Mesendoderm (in vitro differentiated cells): ENCODE data around the gene PDE11A.
A peak's percentile ranks its signal among the peaks of the same experiment; 100 is the strongest.

Experiments used
- DNase-seq: peaks from one replicate; pipeline ENCODE4 v3.0.0; 2013
- H2AK5ac ChIP-seq: 2 replicates; pipeline ENCODE4 v1.6.1; 2013; ENCODE audit warnings: low read length, inconsistent platforms
- H2BK120ac ChIP-seq: 2 replicates; pipeline ENCODE4 v1.6.1; 2013; ENCODE audit warnings: low read depth, mild to moderate bottlenecking, low read length, moderate library complexity, mixed read lengths
- H2BK15ac ChIP-seq: replicated peaks from 2 replicates; pipeline ENCODE4 v1.6.1; 2013; ENCODE audit warnings: low read depth, mild to moderate bottlenecking, moderate library complexity
- H2BK5ac ChIP-seq: 2 replicates; pipeline ENCODE4 v1.6.1; 2013; ENCODE audit warnings: low read length, inconsistent platforms
- H3K18ac ChIP-seq: 2 replicates; pipeline ENCODE4 v1.6.1; 2013; ENCODE audit warnings: mild to moderate bottlenecking, low read length, mixed read lengths
- H3K23ac ChIP-seq: one replicate; pipeline ENCODE4 v1.6.1; 2013; ENCODE audit warnings: low read length
- H3K27ac ChIP-seq: 2 replicates; pipeline ENCODE4 v1.5.1; 2013; ENCODE audit warnings: low read depth, mild to moderate bottlenecking, inconsistent platforms, low read length, moderate library complexity
- H3K27me3 ChIP-seq: 2 replicates; pipeline ENCODE4 v1.6.1; 2013; ENCODE audit warnings: low read length, control low read depth, mild to moderate bottlenecking, inconsistent platforms; ENCODE audit not compliant: insufficient read depth, poor library complexity
- H3K36me3 ChIP-seq: 2 replicates; pipeline ENCODE4 v1.6.1; 2013; ENCODE audit warnings: low read length, inconsistent platforms; ENCODE audit not compliant: control insufficient read depth, insufficient read depth
- H3K4ac ChIP-seq: one replicate; pipeline ENCODE4 v1.6.1; 2013; ENCODE audit warnings: low read depth, mild to moderate bottlenecking, low read length, moderate library complexity
- H3K4me1 ChIP-seq: 2 replicates; pipeline ENCODE4 v1.6.1; 2013; ENCODE audit warnings: low read depth, low read length, inconsistent platforms; ENCODE audit not compliant: control insufficient read depth
- H3K4me2 ChIP-seq: 2 replicates; pipeline ENCODE4 v1.6.1; 2013; ENCODE audit warnings: low read length
- H3K4me3 ChIP-seq: 2 replicates; pipeline ENCODE4 v1.5.1; 2013; ENCODE audit warnings: mild to moderate bottlenecking, low read length
- H3K56ac ChIP-seq: one replicate; pipeline ENCODE4 v1.6.1; 2013; ENCODE audit warnings: low read length
- H3K79me1 ChIP-seq: 2 replicates; pipeline ENCODE4 v1.6.1; 2013; ENCODE audit warnings: low read length, inconsistent platforms
- H3K79me2 ChIP-seq: 2 replicates; pipeline ENCODE4 v1.6.1; 2013; ENCODE audit warnings: mild to moderate bottlenecking, low read length; ENCODE audit not compliant: control insufficient read depth, insufficient read depth
- H3K9ac ChIP-seq: 2 replicates; pipeline ENCODE4 v1.6.1; 2013; ENCODE audit warnings: low read length, inconsistent platforms
- H4K5ac ChIP-seq: one replicate; pipeline ENCODE4 v1.6.1; 2013; ENCODE audit warnings: low read length
- H4K8ac ChIP-seq: one replicate; pipeline ENCODE4 v1.6.1; 2013; ENCODE audit warnings: low read depth, mild to moderate bottlenecking, control low read depth, low read length, moderate library complexity
- WGBS: extraction: QIAGEN DNeasy Blood & Tissue Kit; methylation state at CpG from one replicate; pipeline ENCODE4 v1.1.7; 2013; ENCODE audit warnings: low lambda C conversion rate, missing lambda C conversion rate; ENCODE audit not compliant: insufficient coverage; ENCODE audit errors: extremely low coverage; 5-methylcytosine and 5-hydroxymethylcytosine counted together

PDE11A gene

GRCh38 chr2:177745531-177745930 is 327.0 kb downstream of the PDE11A start:
- Histone ChIP-seq H3K27me3 (no peaks in the 10 kb centered on the region), H2BK5ac (no peak overlapping the region)
- WGBS: no CpG with 5 or more reads among the region's 1 CpG

GRCh38 chr2:177742851-177743250 is 329.7 kb downstream of the PDE11A start:
- no peaks in the 10 kb centered on the region for H3K4me1 ChIP-seq
- no peaks in the 10 kb centered on the region for H3K79me1 ChIP-seq
- DNase-seq: no peak
- H3K79me2 ChIP-seq: no peaks in the 10 kb centered on the region
- no peak overlapping the region for H3K18ac ChIP-seq
- no peak overlapping the region for H2BK5ac ChIP-seq
- H4K8ac ChIP-seq: no peak overlapping the region
- H3K27me3 ChIP-seq: peaks cover 2% of the 10 kb centered on the region
- H3K56ac ChIP-seq: no peak overlapping the region
- H3K4ac ChIP-seq: no peak overlapping the region
- no peak overlapping the region for H3K4me2 ChIP-seq
- no CpG with 5 or more reads among the region's 3 CpGs for WGBS
- no peak overlapping the region for H4K5ac ChIP-seq
- H3K23ac ChIP-seq: no peak overlapping the region
- no peak overlapping the region for H2AK5ac ChIP-seq
- H3K36me3 ChIP-seq: no peaks in the 10 kb centered on the region
- no peak overlapping the region for H3K27ac ChIP-seq
- H2BK15ac ChIP-seq: no peak overlapping the region
- no peak overlapping the region for H3K9ac ChIP-seq
- no peak overlapping the region for H2BK120ac ChIP-seq
- H3K4me3 ChIP-seq: no peak overlapping the region

More at GRCh38 chr2:177745531-177745930, 327.0 kb downstream of the PDE11A start:
- no peak overlapping the region for H2BK15ac ChIP-seq
- no peak overlapping the region for H3K4me3 ChIP-seq
- no peak overlapping the region for H2AK5ac ChIP-seq
- no peaks in the 10 kb centered on the region for H3K79me2 ChIP-seq
- H3K56ac ChIP-seq: no peak overlapping the region
- no peaks in the 10 kb centered on the region for H3K36me3 ChIP-seq
- H4K5ac ChIP-seq: no peak overlapping the region
- DNase-seq: no peak
- no peak overlapping the region for H3K4ac ChIP-seq
- H3K79me1 ChIP-seq: no peaks in the 10 kb centered on the region
- no peak overlapping the region for H3K23ac ChIP-seq
- H3K4me1 ChIP-seq: no peaks in the 10 kb centered on the region
- no peak overlapping the region for H3K9ac ChIP-seq
- H3K27ac ChIP-seq: no peak overlapping the region
- no peak overlapping the region for H3K4me2 ChIP-seq
- no peak overlapping the region for H2BK120ac ChIP-seq
- H3K18ac ChIP-seq: no peak overlapping the region
- no peak overlapping the region for H4K8ac ChIP-seq

DNA sequence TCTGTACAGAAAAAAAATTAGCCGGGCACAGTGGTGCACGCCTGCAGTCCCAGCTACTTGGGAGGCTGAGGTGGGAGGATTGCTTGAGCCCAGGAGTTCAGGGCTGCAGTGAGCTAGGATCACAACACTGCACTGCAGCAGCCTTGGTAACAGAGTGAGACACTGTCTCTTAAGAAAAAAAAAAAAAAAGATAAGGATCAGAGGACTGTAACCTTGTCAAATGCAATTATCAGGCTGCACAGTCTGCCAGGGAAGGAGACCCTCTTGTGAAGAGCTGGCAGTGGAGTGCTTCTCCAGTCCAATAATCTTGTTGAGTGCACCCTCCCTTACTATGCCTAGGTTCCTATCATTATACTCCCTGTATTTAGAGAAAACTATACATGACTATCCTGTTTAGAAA is 330.7 kb downstream of the PDE11A start:
- H3K27ac ChIP-seq: no peak overlapping the region
- H3K18ac ChIP-seq: no peak overlapping the region
- H2AK5ac ChIP-seq: no peak overlapping the region
- no peak overlapping the region for H3K4me2 ChIP-seq
- no peak for DNase-seq
- no peak overlapping the region for H2BK5ac ChIP-seq
- no peak overlapping the region for H3K56ac ChIP-seq
- H2BK15ac ChIP-seq: no peak overlapping the region
- H3K23ac ChIP-seq: no peak overlapping the region
- H4K8ac ChIP-seq: no peak overlapping the region
- no peak overlapping the region for H4K5ac ChIP-seq
- H3K4me1 ChIP-seq: no peaks in the 10 kb centered on the region
- WGBS: no CpG with 5 or more reads among the region's 2 CpGs
- no peaks in the 10 kb centered on the region for H3K36me3 ChIP-seq
- H2BK120ac ChIP-seq: no peak overlapping the region
- H3K79me1 ChIP-seq: no peaks in the 10 kb centered on the region
- no peak overlapping the region for H3K9ac ChIP-seq
- H3K27me3 ChIP-seq: peaks cover 2% of the 10 kb centered on the region
- no peaks in the 10 kb centered on the region for H3K79me2 ChIP-seq
- H3K4me3 ChIP-seq: no peak overlapping the region
- H3K4ac ChIP-seq: no peak overlapping the region

DNA sequence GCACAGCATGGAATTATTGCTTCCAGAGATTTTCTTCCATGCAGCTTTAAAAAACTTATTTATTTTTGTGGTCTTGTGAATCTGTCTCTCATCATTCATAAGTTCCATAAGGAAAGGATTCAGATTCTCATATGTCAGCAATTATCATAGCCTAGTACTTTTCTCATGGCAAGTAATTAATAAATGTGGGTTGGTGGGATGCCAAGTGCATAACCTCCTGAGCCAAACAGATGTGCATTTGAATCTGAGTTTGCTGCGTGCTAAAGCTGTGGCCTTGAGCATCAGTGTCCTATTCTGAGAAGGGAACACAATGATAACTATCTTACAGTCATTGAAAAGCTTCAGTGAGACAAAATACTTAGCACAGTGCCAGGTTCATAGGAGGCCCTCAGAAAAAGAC is 331.9 kb downstream of the PDE11A start:
- H3K4me1 ChIP-seq: no peaks in the 10 kb centered on the region

GRCh38 chr2:177738461-177739235 is 333.9 kb downstream of the PDE11A start:
- Histone ChIP-seq H3K4me3 (no peak overlapping the region), H3K27me3 (peaks cover 4% of the 10 kb centered on the region), H3K4ac (no peak overlapping the region), H2AK5ac (no peak overlapping the region), H4K8ac (no peak overlapping the region), H3K9ac (no peak overlapping the region), H3K4me2 (no peak overlapping the region), H2BK15ac (no peak overlapping the region), H4K5ac (no peak overlapping the region), H3K56ac (no peak overlapping the region), H3K23ac (no peak overlapping the region), H2BK120ac (no peak overlapping the region), H2BK5ac (no peak overlapping the region), H3K4me1 (no peaks in the 10 kb centered on the region), H3K27ac (no peak overlapping the region), H3K79me2 (no peaks in the 10 kb centered on the region), H3K18ac (no peak overlapping the region), H3K79me1 (no peaks in the 10 kb centered on the region), H3K36me3 (no peaks in the 10 kb centered on the region)
- WGBS: no CpG with 5 or more reads among the region's 7 CpGs
- DNase-seq: no peak

More for the DNA sequence above, 331.9 kb downstream of the PDE11A start:
- no CpG with 5 or more reads among the region's 1 CpG for WGBS
- no peak overlapping the region for H3K56ac ChIP-seq
- H4K8ac ChIP-seq: no peak overlapping the region
- no peak overlapping the region for H3K9ac ChIP-seq
- peaks cover 2% of the 10 kb centered on the region for H3K27me3 ChIP-seq
- H4K5ac ChIP-seq: no peak overlapping the region
- H3K4me2 ChIP-seq: no peak overlapping the region
- no peak overlapping the region for H3K4ac ChIP-seq
- no peak overlapping the region for H3K23ac ChIP-seq
- H2AK5ac ChIP-seq: no peak overlapping the region
- no peak overlapping the region for H2BK120ac ChIP-seq
- no peak for DNase-seq
- no peak overlapping the region for H2BK15ac ChIP-seq
- H2BK5ac ChIP-seq: no peak overlapping the region
- H3K79me2 ChIP-seq: no peaks in the 10 kb centered on the region
- no peak overlapping the region for H3K18ac ChIP-seq
- no peak overlapping the region for H3K4me3 ChIP-seq
- no peak overlapping the region for H3K27ac ChIP-seq
- no peaks in the 10 kb centered on the region for H3K36me3 ChIP-seq
- H3K79me1 ChIP-seq: no peaks in the 10 kb centered on the region

DNA sequence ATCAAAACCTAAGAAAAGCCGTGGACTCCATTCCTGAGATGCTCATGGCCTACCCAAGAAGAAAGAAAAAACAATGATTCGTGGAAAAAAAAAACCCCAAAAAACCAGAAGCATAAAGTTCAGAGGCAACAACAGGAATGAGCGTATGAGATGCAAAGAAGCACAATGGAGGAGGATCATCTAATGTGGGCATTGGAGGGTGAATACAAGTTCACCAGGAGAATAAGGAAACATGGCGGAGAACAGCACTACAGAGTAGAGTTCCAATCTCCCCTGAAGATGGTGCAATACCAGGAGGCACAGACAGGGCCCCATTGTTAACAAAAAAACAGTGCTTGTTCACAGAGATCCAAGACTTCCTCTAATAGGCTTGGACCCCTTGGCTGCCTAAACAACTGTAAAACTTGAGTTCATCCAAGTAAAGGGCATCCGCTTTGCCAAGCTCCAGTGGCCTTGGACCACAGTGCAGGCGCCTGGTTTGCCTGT is 337.2 kb downstream of the PDE11A start:
- Histone ChIP-seq H3K27ac (no peak overlapping the region), H3K18ac (no peak overlapping the region), H3K79me2 (no peaks in the 10 kb centered on the region), H2BK5ac (no peak overlapping the region), H4K5ac (no peak overlapping the region), H3K36me3 (no peaks in the 10 kb centered on the region), H3K56ac (no peak overlapping the region), H2AK5ac (no peak overlapping the region), H3K4me3 (no peak overlapping the region), H3K4me2 (no peak overlapping the region), H2BK120ac (no peak overlapping the region), H3K79me1 (no peaks in the 10 kb centered on the region), H3K9ac (no peak overlapping the region), H3K27me3 (peaks cover 7% of the 10 kb centered on the region), H3K23ac (no peak overlapping the region), H4K8ac (no peak overlapping the region), H3K4me1 (no peaks in the 10 kb centered on the region), H3K4ac (no peak overlapping the region), H2BK15ac (no peak overlapping the region)
- no CpG with 5 or more reads among the region's 6 CpGs for WGBS
- DNase-seq: peak; percentile 10
